Hippocampal formation (tissue), 2 donors: ENCODE results near the gene SLIT1.

Experiments used
- DNase-seq, 2 donors: peaks; one replicate each; lab custom pipeline; 2025; lab: John Stamatoyannopoulos, UW

SLIT1 gene

DNA sequence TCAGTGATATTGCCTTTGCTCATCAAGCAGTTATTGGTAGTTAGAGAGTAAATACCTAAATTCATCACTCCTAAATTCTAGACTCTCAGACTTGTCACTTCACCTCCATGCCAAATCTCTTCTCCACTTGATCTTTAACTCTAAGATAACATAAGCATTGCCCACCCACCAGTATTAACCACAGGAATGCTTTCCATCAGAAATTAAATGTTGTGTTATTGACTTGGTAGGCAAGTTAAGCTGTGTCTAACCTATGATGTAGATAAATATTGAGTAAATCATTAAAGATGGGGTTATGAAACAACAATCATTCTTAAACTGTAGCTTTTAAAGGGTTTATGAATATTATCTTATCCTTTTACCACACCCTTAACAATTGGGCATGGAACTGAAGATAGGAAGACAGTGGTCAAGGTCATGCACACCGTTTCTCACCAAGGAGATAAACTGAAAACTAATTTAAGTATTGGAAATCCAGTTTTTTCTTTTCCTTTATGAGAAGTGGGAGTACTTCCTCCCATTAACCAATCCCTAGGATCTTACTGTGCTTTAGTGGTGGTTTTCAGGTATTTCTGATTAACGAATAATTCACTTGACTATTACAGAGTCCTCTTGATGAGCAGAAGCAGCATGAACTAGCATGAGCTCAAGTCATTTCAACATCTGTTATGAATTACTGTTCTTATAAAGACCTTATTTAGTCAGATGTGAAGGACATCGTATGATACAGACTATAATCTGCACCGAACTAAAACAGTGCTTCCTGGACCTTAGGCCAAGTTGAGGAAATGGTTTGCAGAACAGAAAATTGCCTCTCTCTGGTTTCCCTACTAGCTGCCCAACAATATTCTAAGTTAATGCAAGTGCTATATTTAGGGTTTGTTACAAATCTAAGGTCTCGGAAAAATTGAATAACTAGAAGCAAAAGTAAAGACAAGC lies 211.7 kb downstream of the SLIT1 start:
- no peak for DNase-seq

DNA sequence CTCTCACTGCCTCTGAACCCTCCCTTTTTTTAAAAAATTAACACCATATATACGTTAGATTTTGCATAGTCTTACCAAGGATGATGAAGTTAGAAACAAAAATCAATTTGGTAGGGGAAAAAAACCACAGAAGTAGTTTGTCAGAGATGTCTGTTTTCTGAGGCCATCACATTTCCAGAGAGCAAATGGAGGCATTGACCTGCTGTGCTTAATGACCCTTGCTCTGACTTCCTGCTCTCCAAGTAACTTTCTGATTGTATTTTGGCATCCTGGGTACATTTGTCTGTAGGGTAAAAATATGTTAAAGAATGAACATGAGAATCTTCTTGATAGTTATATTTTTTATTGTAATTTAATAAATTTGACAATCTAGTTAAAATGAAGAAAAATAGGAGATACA lies 213.5 kb downstream of the SLIT1 start:
- no peak for DNase-seq

DNA sequence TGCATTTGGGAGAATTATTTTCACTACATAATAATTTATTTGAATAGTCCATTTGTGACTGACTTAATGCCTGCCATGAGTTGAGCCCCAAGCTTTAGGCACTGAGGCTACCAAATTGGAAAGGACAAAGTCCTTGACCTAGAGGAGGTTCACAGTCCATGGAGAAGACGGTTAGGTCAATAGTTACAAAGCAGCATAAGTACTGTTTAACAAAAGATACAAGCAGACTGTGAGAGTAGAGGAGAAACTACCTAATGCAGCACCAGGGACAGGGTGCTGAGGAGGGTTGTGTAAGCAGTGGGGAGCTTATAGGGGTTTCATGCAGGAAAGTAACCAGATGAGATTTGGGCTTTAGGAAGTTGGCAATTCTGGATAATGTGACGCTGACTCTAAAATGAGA lies 214.4 kb downstream of the SLIT1 start:
- no peak for DNase-seq

- DNase-seq, result no peak
Measured at GRCh38 chr10:96968682-96969423, 216.9 kb downstream of the SLIT1 start.

GRCh38 chr10:96967847-96968246 lies 217.9 kb downstream of the SLIT1 start:
- DNase-seq, result no peak

- no peak for DNase-seq
Measured at GRCh38 chr10:96964131-96964530, 221.6 kb downstream of the SLIT1 start.

DNA sequence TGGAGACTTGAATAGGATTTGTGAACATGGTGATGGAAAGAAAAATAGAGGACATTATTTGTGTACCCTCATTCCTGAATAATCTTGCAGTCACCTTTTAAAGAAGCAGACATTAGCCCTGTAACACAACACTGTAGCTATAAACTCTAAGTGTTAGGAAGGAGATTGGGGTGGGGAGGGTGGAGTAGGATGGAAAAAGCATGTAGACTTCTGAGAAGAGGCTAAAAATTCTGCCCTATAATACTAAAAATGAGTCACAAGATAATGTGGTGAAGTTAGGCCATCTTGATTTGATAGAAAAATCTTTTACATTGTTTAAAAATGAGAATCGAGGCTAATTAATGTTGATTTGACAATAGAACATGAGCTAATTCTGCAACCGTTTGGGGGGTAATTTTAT lies 224.9 kb downstream of the SLIT1 start:
- DNase-seq, result no peak

DNA sequence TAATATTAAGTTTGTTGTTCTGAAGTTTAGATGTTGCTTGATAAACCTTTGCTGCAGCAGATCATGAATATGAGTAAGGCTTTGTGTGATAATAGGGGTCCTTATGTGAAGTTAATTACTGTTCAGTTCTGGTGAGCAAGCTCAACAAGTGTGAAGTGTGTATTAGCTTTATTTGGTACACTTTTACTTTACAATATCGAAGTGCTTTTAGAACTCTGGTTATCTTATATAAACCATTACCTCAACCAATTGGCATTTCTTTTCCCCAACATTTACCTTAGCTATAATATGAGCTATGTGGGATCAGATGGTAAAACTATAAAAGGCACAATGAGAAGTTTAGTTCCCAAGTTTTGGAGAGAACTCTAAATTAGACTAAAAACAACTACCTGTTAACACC lies 226.0 kb downstream of the SLIT1 start:
- DNase-seq, result no peak

DNA sequence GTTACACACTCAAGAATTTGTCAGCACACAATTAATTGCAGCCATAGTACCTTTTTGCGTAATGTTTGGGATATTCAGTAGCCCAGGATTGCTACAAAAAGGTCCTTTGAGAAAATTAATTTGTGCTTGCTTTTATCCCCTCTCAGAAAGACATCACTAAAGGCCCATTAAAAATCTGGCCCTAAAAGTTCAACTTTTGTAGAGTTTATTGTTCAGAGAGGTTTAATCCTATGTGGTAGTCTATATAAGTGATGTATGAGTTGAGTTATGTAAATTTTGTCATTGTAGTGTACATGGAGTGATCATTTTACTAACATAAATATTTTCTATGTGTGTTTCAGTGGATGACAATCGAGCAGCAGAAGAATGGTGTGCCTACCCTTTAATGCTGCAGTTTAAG lies 227.7 kb downstream of the SLIT1 start:
- no peak for DNase-seq

- DNase-seq, result no peak
Measured at GRCh38 chr10:96955794-96956193, 230.0 kb downstream of the SLIT1 start.

GRCh38 chr10:96951954-96952353 lies 233.8 kb downstream of the SLIT1 start:
- no peak for DNase-seq

- no peak for DNase-seq
Measured at GRCh38 chr10:96949039-96949683, 236.6 kb downstream of the SLIT1 start.
